Purkinje cell (primary cell): Measurements from ENCODE around the gene OR2T8. TPM values are rescaled to one million over a fixed set of nuclear protein-coding genes. Genes with fewer than 3 reads are reported as not detected.

ENCODE experiments used
- polyA plus RNA-seq: library from polyadenylated mRNA; unstranded; fragments of >200 nt; fragmentation: Nextera tagmentation; gene quantifications from 2 replicates; pipeline ENCODE4 v1.2.1, GENCODE V29; 2014

OR2T8 gene, protein sequence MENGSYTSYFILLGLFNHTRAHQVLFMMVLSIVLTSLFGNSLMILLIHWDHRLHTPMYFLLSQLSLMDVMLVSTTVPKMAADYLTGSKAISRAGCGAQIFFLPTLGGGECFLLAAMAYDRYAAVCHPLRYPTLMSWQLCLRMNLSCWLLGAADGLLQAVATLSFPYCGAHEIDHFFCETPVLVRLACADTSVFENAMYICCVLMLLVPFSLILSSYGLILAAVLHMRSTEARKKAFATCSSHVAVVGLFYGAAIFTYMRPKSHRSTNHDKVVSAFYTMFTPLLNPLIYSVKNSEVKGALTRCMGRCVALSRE
- not detected in 2 replicates for polyA plus RNA-seq

GRCh38 chr1:247919952-247920351 is at the start of gene OR2T8:
Gene OR2T8, plus strand, starts transcription at chr1:247920252. Its CDS starts 766 bp downstream, at chr1:247921018.

DNA sequence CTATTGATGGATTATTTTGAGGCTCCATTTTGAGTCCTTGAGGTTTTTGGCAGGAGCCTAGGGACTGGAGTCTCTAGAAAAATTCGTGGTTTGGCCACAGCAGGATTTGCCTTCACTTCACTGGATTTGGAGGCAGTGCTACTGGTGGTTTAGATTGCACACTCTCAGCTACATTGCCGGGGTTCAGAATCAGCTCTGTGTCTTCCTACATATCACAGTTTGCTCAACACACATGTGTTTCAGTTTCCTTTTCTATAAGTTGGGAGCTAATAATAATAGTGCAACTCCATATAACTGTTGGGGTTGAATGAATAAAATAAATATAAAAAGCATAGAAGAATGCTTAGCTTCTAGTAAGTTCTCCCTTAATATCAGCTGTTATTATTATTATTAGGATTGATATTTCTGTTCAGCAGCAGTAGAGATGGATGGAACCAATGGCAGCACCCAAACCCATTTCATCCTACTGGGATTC is 24.9 kb upstream of the OR2T8 start, which contains the start of gene OR2W3:
Gene OR2W3, plus strand, starts transcription at position 425 of the 475 bp plus-strand sequence. Its CDS starts 0 bp downstream, at position 425.

GRCh38 chr1:247924868-247925267 is 4.8 kb downstream of the OR2T8 start, which contains the start of gene OR2AJ1:
Gene OR2AJ1, plus strand, starts transcription at chr1:247924889. Its CDS starts 8,880 bp downstream, at chr1:247933769.

DNA sequence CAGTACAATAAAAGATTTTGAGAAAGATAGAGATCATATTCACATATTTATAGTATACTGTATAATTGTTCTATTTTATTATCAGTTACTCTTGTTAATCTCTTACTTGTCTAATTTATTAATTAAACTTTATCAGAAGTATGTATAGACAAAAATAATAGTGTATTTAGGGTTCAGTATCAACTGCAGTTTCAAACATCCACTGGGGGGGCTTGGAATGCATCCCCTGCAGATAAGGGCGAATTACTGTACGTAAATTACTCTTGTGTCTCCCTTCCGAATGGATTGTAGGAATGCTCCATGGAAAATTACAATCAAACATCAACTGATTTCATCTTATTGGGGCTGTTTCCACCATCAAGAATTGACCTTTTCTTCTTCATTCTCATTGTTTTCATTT is 28.5 kb downstream of the OR2T8 start, which contains the start of gene OR2L8:
Gene OR2L8, plus strand, starts transcription at position 301 of the 400 bp plus-strand sequence. Its CDS starts 0 bp downstream, at position 301.

DNA sequence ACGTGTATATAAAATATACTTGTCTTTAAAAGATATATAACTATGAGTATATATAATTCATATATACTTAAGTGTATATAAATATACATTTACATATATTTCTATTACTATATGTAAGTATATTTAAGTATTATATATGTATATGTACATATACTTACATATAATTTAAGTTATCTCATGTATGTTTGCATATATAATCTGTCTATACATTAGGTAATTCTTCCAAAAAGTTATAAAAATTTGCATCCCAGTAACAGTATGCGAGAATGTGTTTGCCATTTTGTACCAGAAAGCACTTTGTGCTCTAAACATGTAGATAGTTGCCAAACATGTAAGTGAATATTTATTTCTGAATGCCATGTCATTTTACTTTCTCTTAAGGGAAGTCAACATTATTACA is 44.9 kb downstream of the OR2T8 start, which contains the start of gene OR2AK2:
Gene OR2AK2, plus strand, starts transcription at position 301 of the 400 bp plus-strand sequence. CDS start 144 bp downstream, outside the sequence.

Other genes starting within 250 kb of the OR2T8 start
- gene OR13G1, start 240.5 kb upstream of the OR2T8 start, polyA plus RNA-seq = not detected in 2 replicates
- gene OR6F1, start 203.6 kb upstream of the OR2T8 start, polyA plus RNA-seq = not detected in 2 replicates
- gene OR14K1, start 181.6 kb upstream of the OR2T8 start, polyA plus RNA-seq = not detected in 2 replicates
- not detected in 2 replicates for gene OR14A2, start 172.1 kb upstream of the OR2T8 start, polyA plus RNA-seq
- not detected in 2 replicates for gene OR1C1, start 159.7 kb upstream of the OR2T8 start, polyA plus RNA-seq
- not detected in 2 replicates for gene OR14A16, start 96.1 kb upstream of the OR2T8 start, polyA plus RNA-seq
- gene OR11L1, start 78.4 kb upstream of the OR2T8 start, polyA plus RNA-seq = not detected in 2 replicates
- gene TRIM58, start 63.1 kb upstream of the OR2T8 start, polyA plus RNA-seq = not detected in 2 replicates
- not detected in 2 replicates for gene OR2W3, start 24.7 kb upstream of the OR2T8 start, polyA plus RNA-seq
- gene OR2AJ1, start 4.6 kb downstream of the OR2T8 start, polyA plus RNA-seq = 0.12 TPM in 1 of 2 replicates, not detected in the other
- not detected in 2 replicates for gene OR2L8, start 28.6 kb downstream of the OR2T8 start, polyA plus RNA-seq
- not detected in 2 replicates for gene OR2AK2, start 45.0 kb downstream of the OR2T8 start, polyA plus RNA-seq
- gene OR2L5, start 93.4 kb downstream of the OR2T8 start, polyA plus RNA-seq = not detected in 2 replicates
- gene OR2L2, start 109.8 kb downstream of the OR2T8 start, polyA plus RNA-seq = 0.21 TPM in 1 of 2 replicates, not detected in the other
- gene OR2L3, start 126.6 kb downstream of the OR2T8 start, polyA plus RNA-seq = not detected in 2 replicates
- 0.48 and 3.1 TPM in 2 replicates for gene OR2L13, start 174.9 kb downstream of the OR2T8 start, polyA plus RNA-seq
- gene OR2M5, start 224.9 kb downstream of the OR2T8 start, polyA plus RNA-seq = not detected in 2 replicates